VCaP (cell line): ENCODE data around the gene RPUSD1.
"Not testable (repeated sequence)": the region's sequence is repeated elsewhere in the genome, so short reads cannot be mapped to it uniquely, and the experiment has no call there.

Source experiments
- H3K27ac ChIP-seq: fragments of 450-650 bp; 2 replicates; pipeline ENCODE4 v1.5.1; 2017
- TF ChIP-seq, protein P1 (sequence below): fragments of 450-650 bp; conservative IDR thresholded peaks from 2 replicates; pipeline ENCODE4 v1.5.1; 2017; ENCODE audit warnings: mild to moderate bottlenecking, moderate library complexity

The RPUSD1 gene

DNA sequence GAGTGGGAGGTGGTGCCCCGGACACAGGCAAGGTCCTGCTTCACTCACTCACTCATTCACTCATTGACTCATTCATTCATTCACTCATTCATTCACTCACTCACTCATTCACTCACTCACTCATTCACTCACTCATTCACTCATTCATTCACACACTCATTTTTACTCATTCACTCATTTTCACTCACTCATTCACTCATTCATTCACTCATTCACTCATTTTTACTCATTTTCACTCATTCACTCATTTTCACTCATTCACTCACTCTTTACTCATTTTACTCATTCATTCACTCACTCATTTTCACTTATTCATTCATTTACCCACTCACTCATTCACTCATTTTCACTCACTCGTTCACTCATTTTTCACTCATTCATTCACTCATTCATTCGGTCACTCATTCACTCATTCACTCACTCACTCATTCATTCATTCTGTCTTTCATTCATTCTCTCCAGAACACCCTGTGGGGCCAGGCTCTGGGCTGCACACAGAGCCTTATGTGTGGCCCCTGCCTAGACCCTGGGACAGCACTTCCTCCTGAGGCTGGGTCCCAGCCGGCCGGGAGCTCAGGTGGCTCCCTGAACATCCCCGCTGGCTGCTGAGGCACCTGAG lies 9.2 kb downstream of the RPUSD1 start:
- TF ChIP-seq, protein P1, sequence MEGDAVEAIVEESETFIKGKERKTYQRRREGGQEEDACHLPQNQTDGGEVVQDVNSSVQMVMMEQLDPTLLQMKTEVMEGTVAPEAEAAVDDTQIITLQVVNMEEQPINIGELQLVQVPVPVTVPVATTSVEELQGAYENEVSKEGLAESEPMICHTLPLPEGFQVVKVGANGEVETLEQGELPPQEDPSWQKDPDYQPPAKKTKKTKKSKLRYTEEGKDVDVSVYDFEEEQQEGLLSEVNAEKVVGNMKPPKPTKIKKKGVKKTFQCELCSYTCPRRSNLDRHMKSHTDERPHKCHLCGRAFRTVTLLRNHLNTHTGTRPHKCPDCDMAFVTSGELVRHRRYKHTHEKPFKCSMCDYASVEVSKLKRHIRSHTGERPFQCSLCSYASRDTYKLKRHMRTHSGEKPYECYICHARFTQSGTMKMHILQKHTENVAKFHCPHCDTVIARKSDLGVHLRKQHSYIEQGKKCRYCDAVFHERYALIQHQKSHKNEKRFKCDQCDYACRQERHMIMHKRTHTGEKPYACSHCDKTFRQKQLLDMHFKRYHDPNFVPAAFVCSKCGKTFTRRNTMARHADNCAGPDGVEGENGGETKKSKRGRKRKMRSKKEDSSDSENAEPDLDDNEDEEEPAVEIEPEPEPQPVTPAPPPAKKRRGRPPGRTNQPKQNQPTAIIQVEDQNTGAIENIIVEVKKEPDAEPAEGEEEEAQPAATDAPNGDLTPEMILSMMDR = no peak
- no peak overlapping the region for H3K27ac ChIP-seq

DNA sequence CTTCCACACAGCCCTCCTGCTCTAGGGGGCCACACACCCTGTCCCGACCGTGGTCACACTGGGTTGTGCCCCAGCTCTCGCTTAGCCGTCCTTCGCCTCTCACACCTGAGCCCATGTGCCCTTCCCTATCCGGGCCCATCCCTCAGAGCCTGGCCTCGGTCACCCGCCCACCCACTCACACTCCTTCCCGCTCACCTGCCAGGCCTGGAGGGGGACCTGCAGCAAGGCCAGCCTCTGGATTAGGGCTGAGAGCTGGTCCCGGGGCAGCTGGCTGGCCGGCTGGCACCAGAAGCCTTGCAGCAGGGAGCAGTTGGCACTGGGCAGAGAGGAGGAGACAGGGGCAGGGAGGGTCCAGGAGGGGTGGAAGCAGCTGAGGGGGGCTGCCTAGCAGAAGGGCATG lies 9.7 kb downstream of the RPUSD1 start:
- TF ChIP-seq, protein P1 = no peak
- H3K27ac ChIP-seq = no peak overlapping the region

DNA sequence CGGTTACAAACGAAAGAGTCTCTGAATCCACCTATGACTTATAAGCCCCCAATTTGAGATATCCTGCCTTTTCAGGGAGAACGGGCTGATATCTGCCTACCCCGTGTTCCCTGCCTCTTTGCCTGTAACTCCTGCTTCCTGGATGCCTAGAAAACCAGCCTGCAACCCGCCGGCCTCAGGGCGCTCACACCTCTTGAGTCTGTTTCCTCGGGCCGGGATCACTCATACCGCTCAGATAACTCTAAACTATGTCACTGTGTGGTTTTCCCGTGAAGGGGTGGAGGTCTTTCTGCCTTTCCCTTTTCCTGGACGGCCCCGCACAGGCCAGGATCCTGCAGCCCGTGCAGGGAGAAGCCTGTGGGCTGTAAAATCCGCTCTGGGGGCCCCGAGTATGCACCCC lies 10.4 kb downstream of the RPUSD1 start:
- no peak overlapping the region for H3K27ac ChIP-seq

DNA sequence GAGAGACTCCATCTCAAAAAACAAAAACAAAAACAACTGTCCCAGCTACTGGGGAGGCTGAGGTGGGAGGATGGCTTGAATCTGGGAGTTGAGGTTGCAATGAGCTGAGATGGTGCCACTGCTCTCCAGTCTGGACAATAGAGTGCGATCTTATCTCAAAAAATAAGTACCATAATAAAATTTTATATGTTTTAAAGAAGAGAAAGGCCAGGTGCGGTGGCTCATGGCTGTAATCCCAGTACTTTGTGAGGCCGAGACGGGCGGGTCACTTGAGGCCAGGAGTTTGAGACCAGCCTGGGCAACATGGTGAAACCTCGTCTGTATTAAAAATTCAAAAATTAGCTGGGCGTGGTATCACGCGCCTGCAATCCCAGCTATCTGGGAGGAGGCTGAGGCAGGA lies 11.4 kb downstream of the RPUSD1 start:
- TF ChIP-seq, protein P1 = no peak
- H3K27ac ChIP-seq = no peak overlapping the region

More for the DNA sequence above, 10.4 kb downstream of the RPUSD1 start:
- TF ChIP-seq, protein P1 = no peak

DNA sequence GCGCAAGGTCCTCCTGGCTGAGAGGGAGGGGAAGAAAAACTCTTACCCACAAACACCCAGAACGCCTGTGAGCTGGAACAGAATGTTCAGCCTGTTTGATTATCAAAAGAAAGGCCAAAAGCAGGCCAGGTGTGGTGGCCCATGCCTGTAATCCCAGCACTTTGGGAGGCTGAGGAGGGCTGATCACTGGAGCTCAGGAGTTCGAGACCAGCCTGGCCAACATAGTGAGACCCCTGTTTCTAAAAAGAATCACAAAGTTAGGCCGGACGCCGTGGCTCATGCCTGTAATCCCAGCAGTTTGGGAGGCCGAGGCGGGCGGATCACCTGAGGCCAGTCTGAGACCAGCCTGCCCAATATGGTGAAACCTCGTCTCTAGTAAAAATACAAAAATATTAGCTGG lies 11.9 kb downstream of the RPUSD1 start:
- not testable (repeated sequence) for H3K27ac ChIP-seq

DNA sequence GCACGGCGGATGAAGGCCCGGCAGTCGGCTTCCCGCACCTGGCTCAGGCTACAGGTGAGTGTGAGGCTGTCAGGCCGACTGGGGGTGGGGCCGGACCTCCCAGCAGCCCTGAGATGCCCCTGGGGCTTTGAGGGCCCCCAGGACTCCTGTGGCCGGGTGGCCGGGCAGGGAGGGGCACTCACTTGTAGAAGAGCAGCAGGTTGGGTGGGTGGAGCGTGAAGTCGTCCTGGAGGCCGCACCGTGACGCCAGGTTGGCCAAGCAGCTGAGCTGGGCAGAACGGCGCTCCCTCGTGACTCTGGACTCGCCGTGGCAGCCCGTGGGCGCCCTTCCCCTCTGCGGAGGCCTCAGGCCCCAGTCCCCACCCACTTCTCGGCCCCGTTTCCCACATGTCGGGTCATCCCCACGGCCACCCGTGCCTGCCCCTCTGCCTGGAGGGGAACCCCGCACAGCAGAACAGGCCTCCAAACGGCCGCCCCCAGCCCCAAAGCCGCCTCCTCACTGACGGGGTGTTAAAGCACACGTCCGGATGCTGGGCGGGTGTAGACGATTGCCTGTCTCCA lies 12.9 kb downstream of the RPUSD1 start:
- TF ChIP-seq, protein P1 = no peak
- H3K27ac ChIP-seq = no peak overlapping the region

DNA sequence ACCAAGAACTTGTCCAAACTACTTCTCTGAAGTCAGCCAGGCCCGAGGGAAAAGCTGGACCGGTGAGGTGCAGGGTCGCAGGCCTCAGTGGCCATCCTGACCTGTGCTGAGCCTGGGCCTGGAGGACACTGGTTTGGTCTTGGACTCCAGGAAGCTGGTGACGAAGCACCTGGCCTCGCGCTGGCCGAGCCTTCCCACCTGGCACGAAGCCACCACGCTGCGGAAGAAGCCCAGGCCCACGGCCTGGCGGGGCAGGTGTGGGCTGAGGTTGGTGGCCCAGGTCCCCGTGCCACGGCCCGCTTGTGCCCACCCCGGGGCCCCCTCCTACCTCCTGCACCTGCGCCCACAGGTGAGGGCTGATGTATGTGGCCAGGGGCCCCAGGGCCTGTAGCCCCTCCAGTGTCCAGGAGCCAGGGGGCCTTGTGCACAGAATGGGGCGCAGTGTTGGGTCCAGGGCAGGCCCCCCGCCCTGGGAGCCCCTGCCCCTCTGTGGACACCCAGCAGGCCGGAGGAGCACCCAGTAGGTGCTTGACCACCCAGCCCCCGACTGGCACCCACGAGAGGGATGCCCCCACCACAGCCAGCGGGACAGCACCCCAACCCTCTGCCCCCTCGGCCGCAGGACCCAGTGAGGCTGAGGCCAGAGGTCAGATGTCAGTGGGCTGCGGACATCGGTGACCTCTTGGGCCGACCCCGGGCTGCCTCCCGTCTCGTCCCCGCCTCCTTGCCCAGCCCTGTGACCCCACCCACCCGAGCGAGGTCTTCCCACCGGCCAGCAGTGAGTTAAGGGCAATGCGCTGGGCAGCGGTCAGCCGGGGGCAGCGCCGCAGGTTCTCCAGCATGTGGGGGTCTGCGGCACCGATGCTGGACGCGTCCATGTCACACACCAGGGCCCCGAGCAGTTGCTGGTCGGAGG lies 13.8 kb downstream of the RPUSD1 start:
- TF ChIP-seq, protein P1 = no peak
- H3K27ac ChIP-seq = no peak overlapping the region
